ENCODE results near the gene PARD3.

DNA sequence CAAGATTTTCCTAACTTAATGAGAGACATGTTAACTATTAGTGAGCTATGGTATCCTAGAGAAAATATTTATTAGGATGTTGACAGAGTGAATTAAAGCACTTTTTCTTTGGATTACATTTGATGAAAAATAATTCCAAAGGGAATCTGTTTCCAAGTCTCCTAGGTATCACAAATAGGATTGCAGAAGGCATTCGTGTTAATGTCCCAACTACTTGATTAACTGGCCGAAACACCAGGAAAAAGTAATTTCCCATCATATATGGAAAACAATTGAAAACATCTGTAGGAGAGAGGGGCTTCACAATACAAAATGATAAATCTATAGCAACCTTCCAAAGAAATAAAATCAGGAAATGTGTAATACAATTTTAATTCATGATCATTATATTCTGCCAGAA lies 406.7 kb downstream of the PARD3 start:
- TF ChIP-seq, protein P1, sequence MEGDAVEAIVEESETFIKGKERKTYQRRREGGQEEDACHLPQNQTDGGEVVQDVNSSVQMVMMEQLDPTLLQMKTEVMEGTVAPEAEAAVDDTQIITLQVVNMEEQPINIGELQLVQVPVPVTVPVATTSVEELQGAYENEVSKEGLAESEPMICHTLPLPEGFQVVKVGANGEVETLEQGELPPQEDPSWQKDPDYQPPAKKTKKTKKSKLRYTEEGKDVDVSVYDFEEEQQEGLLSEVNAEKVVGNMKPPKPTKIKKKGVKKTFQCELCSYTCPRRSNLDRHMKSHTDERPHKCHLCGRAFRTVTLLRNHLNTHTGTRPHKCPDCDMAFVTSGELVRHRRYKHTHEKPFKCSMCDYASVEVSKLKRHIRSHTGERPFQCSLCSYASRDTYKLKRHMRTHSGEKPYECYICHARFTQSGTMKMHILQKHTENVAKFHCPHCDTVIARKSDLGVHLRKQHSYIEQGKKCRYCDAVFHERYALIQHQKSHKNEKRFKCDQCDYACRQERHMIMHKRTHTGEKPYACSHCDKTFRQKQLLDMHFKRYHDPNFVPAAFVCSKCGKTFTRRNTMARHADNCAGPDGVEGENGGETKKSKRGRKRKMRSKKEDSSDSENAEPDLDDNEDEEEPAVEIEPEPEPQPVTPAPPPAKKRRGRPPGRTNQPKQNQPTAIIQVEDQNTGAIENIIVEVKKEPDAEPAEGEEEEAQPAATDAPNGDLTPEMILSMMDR (conservative IDR thresholded peaks at IDR 0.05; ENCODE audit: low read length) = no peak
- no peak for TF ChIP-seq EZH2phosphoT487 (IDR thresholded peaks at IDR 0.05; ENCODE audit: borderline replicate concordance)

Measured in Loucy (cell line).